Medulla oblongata (tissue), 1 donor: ENCODE results near the gene IMMT.
"Not testable (repeated sequence)": the region's sequence is repeated elsewhere in the genome, so short reads cannot be mapped to it uniquely, and the experiment has no call there.

Source experiments
- DNase-seq: peaks from one replicate; pipeline ENCODE4 v3.0.0-alpha.2; 2015; ENCODE audit errors: extremely low spot score

IMMT gene

DNA sequence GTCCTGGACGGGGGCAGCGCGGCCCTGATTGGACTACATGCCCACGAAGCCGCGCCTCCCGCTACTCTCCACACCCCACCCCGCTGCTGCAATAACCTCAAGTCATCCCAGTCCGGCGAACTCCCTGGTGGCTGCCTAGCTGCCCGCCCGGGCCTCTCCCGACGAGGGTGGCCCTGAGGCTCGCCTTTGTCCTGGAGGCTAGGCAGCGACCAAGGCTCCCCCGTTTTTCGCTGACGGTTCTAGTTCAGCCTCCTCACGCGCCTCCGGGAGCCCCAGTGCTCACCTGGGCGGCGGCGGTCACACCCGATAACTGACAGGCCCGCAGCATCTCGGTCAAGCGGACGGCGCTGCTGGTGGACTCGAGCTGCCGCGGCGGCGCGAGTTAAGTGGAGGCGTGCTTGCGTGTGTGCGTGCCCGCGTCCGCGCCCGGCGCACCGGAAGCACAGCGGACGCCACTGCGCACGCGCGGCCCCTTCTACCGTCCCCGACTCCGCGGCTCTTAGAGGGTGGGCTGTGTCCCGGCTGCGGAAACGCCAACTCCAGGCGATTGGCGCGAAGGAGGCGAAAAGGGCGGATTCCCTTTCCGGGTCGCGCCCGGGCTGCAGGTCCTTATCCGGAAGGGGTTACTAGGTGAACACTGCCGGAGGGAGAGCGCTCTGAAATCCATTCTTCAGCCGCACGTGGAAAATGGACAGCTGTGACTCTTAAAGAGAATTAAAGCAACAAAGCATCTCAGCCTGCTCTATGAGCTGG lies at the start of gene IMMT:
Gene IMMT (minus strand): TSS at position 408 of the 753 bp plus-strand sequence. CDS start 80 bp downstream, at position 328.
- peak; percentile 97 for DNase-seq

DNA sequence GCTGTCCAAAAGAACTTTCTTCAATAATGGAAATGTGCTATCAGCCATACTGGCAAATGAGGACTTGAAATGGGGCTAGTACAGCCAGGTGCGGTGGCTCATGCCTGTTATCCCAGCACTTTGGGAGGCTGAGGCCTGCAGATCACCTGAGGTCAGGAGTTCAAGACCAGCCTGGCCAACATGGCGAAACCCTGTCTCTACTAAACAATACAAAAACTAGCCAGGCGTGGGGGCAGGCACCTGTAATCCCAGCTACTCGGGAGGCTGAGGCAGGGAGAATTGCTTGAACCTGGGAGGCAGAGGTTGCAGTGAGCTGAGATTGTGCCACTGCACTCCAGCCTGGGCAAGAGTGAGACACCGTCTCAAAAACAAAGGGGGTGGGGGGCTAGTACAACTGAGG lies 49.5 kb upstream of the IMMT start:
- DNase-seq = not testable (repeated sequence)

DNA sequence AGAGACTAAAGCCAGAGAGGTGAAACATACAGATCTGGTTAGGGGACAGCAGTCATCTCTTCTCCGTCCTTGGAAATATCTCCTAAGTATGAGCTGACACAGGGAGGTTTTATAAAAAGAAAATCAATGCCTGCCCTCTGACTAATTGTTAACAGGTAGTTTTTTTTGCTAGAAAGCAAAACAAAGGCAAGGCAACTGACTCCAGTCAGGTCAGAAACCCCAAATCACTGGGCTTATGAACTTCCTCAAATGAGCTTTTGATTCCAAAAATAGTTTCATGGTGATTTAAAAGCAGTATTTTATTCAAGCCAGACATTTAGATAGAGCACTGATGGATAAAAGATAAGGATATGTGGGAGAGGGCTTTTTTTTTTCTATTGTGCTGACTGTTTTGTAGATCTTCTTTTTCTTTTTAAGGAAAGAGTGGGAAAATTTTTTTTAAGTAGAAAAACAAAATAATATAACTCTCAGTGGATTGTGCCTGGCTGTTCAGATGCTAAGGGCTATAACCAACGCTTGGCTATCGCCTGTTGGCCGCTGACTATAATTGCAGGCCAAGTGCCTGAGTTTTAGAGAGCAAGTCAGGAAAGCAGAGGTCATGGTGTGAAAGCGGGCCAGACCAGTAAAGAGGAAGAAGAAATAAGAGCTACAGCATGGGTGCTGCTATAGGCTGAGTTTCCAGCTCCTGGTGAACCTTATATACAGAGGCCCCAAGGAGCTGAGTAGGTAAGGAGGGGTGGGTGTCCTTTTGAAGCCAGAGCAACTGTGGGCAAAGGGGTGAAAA lies 48.9 kb upstream of the IMMT start:
- DNase-seq = no peak

DNA sequence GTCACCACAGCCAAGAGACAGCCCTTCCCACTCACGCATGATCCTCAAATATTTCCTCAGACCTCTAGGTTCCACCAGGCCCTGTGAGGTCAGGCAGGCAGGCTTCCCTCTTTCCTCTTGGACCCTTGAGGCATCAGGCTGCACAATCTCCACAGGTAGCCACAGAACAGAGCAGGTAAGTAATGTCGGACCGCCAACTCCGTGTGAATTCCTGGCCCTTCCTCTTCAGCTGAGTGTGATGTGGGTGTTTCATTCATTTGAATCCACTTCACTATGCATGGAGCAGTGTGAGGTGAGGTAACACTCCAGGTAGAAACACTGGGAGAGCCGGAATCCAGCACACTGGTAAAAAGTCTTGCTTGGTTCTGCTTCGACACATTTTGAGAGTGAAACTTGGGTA lies 48.0 kb upstream of the IMMT start:
- no peak for DNase-seq

DNA sequence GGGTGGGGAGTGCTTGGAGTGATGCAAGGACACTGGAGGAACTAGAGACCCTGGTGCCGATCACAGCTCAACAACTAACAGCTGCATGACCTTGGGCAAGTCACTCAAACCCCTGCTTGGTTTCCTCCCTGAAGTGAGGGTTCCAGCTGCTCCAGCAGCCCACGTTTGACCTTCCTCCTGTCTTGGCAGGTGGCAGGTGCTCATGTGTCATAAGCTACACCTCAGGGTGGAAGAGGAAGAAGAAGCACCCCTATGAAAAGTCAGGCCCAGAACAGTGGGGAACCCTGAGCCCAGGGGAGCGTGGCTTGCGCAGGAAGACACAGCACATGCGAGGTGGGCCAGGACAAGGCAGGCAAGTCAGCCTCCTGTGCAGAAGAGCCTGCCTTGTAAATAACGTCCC lies 46.3 kb upstream of the IMMT start:
- no peak for DNase-seq

DNA sequence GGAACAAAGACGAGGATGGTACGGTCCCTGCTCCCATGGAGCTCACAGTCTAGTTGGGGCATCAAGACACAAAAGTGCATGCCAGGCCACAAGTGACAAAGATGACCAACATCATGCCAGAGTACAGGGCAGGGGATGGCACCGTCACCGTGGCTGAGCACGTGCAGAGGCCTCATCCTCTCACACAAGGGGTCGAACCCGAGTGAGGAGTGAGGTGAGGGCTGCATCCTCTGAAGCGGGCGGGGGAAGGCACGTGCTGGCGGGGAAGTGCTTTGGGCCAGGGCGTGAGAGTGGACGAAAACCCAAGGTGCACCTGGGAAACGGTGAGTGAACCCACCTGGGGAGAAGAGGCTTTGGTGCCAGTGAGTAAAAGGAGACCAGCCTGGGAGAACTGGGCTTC lies 45.0 kb upstream of the IMMT start:
- no peak for DNase-seq

DNA sequence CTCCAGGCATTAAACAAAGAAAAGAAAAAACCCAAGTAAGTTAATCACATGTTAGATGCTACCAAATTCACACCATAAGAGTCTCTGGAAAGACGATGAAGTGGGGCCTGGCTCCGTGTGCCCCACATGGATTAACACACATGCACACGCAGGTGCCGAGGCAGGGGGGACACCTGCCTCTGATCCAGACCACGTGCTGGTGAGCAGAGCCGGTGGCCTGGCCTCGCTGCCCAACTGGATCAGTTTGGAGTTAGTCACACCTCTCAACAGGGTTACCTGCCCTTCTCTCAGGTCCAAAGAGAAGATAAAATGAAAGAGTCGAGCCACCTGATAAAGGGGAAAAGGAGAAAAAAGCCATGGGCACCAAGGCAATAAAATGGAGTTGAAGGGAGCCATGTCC lies 44.5 kb upstream of the IMMT start:
- no peak for DNase-seq

DNA sequence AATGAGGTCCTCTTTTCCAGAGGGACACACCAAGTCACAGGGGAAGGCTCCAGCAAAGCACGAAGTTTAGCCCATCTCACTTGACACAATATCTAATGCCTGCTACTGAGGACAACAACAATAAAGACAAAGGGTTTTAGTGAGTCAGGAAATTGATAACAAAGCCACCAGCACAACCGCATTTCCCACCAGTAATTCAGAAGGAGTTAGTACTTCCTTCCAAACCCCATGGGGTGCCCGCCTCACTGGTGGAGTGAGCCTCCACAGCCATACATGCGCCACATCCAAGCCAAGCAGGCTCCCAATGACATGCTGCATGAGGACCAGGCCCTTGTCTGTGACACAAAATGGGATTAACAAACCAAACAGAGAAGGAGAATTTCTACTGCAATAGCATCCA lies 44.1 kb upstream of the IMMT start:
- DNase-seq = no peak

DNA sequence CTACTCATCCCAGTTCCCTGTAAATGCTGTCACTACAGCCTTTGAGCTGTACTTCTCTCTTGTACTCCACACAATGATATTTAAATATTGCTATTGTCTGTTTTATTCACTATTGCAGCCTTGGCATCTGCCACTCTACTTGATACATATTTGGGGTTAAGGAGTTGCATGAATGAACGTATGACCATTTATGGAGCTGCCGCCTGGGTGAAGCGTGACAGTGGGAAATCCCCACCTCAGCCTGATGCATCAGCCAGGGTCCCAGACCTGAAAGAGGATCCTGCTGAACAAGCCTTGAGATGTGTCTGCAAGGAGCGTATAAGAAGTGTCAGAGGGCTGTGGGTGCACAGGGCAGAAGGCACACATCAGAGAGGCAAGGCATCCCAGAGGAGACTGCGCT lies 43.1 kb upstream of the IMMT start:
- DNase-seq = no peak

DNA sequence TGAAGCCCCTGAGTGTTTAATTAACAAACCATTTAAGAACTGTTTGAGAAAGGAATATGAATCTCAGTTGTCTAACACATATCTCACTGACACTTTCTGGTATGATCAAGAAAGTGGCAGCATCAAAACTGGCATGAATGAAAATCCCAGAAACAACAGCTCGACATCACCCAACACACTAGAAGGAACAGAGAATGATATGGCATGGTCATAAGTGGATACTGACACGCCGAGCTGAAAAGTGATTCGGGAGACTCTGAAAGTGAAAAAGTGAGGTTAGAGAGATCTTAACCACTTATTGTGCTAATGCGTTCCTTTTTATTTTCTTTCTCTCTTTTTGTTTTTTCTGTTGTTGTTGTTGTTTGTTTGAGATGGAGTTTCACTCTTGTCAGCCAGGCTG lies 41.9 kb upstream of the IMMT start:
- DNase-seq = no peak

DNA sequence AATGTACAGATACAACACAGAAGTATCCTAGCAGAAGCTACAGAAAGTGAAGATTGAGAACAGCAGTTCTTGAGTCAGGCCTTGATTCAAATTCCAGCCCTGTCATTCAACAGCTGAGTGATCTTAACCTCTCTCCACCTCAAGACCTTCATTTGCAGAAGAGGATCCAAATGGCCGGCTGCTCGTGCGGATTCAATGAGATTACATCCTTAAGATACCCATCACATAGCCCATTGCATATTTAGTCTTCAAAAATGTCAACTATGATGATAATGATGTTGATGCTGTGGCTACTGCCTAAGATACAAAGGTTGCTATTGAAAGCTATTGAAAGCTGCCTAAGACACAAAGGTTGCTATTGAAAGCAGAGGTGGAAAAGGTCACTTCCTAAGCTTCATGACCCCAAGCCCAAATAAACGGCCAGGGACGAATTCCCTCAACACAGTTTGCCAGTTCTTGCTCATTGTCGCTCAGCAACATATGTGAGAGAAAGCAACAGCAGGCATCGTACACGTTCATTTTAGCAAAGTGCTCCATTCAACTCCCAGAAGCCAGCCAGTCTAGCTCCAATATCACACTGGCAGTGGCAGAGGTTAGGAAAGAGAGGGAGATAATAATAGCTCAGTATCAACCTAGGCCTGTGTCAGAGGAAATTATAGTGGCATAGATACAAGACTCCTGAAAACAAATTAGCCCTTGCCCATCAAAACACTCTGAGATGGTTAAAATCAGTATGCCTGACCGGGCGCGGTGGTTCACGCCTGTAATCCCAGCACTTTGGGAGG lies 40.1 kb upstream of the IMMT start:
- no peak for DNase-seq

DNA sequence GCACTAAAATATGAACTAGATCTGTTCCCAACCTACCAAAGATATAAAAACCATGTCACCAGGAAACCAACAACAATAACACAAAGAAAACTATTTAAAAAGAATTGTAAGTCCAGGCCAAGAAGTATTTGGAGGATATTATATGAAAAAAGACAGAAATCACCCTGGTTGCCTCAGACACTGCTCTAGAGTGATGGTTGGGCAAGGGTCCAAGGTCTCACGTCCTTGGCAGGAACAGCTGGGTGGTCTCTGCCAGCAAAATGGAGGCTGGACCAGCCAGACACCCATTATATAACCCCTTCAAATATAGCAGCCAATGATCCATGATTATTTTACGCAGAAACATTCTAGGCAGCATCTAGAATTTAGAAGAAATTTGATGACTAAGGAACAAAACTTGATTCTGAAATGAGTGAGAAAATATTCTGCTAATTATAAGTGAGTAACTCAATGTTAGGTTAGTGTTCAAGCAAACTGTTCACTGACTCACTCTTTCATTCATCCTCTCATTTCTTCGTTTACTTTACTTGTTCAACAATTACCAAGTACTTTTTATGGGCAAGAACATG lies 39.4 kb upstream of the IMMT start:
- DNase-seq = no peak

DNA sequence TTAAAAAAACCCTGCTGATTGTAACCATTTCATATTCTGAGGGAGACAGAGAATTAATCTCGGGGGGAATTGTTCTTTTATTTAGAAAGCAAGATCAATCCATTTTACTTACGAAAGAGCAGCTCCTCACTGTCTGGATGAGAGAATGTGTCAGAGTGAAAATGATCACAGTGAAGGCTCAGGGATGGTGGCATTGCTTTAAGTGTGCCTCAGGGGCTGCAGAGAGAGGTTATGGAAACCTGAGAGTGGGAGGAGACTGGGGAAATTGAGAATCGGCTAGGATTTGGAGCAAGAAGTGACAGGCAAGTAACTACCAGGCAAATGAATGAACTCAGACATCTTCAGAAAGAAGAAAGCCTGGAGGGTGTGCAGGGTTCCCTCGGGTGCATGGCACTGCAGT lies 38.2 kb upstream of the IMMT start:
- no peak for DNase-seq

DNA sequence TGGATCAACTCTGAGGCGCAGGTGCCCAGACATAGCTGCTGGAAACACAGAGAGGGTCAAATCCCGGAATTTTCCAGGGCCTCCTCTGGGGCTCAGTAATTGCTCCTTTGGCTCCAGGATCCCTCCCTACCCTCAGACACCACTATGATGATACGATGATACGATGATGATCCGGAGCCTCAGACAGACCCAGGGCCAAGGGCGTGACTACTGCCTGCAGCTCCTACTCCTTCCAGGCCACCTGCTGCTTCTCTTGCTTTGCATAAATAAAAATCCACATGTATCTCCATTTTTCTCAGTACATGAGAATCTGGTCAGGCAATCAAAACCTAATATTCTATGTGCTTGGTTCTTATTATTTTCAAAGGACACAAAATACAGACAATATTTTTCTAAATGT lies 37.6 kb upstream of the IMMT start:
- no peak for DNase-seq

DNA sequence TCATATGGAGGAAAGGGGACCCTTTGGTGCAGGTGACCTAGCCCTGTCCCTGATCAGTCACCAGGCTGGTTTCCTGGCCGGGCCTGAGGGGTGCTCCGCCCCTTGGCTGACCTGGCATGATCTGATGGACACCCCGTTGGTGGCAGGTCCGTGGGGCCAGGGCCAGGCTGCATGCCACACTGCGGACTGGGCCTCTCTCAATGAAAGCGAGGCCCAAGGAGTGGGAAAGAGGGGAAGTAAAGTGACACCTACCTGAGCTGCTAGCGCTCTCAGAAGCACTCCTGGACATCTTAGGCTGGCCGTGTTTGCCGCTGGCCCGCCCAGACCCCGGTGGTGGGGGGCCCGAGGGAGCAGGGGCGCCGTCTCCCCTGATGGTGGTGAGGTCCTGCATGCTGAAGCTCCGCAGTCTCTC lies 37.1 kb upstream of the IMMT start:
- no peak for DNase-seq

DNA sequence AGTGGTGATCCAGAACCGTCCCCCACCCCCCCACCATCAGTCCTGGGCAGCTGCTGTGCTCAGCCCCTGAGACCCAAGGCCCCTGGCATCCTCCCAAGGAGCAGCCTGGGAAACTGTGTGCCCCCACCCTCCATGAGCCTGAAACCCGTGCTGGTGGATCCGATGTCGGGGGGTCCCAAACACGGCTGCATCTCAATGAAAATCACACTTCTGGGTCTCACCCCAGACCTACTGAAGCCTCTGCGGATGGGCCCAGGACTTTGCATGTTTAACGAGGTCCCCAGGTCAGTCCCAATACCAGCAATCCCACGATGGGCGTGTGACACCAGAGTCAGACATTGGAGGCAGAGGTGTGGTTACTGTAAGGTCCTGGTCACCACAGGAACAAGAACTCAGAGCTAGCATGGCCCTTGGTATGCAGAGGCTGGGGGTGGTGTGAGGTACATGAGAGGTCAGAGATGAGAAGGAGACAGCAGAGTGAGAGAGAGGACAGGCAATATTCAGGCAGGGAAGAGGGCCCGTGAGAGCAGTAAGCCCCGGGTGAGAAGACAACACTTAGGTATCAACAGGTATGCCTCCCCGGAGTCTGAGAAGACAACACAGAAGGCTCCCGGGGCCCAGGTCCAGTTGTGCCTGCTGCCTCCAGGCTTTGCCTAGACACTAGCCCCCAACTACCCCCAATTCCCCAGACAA lies 36.6 kb upstream of the IMMT start:
- no peak for DNase-seq

DNA sequence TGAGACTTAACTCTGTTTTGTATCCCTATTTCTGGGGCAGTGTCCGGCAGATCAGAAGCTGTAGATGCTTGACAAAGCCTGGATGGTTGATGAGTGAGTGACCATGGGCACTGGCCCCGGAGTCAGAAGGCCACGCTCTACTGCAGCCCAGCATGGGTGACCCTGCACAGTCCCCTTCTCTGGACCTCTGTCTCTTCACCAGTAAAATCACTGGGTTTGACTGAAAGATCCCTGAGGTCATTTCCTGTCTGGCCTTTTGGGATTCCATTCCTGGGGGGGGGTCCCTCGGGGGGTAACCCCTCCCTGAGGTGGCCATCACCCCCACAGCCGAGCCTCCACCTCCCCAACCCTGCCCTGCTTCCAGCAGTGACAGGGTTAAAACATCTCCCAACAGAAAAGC lies 35.7 kb upstream of the IMMT start:
- DNase-seq = no peak

DNA sequence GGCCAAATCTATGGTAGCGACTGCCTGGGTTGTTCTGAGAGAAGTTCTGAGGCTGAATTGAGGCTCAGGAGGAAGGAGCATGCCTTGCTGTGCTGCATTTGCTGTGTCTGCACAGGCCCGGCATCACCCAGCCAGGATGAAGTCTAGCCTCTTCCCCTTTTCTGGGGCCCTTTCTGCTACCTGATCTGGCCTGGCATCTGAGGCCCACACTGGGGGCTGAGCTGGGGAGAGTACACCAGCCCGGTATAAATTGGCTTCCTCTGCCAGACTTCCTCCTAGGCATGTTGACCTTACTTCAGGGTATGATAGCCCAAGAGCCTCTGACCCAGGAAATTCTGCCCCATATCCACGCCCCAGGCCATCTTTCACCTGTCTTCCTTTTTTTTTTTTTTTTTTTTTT lies 34.0 kb upstream of the IMMT start:
- DNase-seq = no peak

DNA sequence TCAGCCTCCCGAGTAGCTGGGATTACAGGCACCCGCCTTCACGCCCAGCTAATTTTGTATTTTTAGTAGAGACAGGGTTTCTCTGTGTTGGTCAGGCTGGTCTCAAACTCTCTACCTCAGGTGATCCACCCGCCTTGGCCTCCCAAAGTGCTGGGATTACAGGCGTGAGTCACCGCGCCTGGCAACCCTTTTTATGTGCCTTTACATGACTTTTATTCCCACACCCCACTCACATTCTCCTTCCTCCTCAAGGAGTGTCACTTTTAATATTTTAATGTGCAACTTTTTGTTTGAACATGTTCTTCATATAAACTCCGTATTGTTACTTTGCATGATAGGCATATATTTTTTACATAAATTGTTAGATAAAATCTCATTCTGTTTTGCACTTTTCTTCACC lies 33.3 kb upstream of the IMMT start:
- not testable (repeated sequence) for DNase-seq

DNA sequence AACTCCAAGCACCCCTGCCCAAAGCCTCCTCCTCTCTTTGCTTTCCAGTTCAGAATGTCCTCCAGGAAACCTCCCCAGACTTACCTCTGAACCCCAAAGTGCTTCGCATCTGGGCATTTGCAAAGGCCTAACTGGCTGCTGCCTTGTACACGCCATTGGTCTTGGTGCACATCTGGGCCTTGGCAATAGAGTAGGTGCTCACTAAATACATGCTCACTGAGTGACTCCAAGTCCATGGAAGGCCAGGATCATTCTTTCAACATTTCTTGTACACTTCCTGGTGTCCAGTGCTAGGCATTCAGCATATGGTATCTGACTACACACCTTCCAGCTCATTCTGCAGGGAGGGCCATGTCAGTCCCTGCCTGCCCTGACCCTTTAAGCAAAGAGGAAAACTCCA lies 32.4 kb upstream of the IMMT start:
- no peak for DNase-seq

DNA sequence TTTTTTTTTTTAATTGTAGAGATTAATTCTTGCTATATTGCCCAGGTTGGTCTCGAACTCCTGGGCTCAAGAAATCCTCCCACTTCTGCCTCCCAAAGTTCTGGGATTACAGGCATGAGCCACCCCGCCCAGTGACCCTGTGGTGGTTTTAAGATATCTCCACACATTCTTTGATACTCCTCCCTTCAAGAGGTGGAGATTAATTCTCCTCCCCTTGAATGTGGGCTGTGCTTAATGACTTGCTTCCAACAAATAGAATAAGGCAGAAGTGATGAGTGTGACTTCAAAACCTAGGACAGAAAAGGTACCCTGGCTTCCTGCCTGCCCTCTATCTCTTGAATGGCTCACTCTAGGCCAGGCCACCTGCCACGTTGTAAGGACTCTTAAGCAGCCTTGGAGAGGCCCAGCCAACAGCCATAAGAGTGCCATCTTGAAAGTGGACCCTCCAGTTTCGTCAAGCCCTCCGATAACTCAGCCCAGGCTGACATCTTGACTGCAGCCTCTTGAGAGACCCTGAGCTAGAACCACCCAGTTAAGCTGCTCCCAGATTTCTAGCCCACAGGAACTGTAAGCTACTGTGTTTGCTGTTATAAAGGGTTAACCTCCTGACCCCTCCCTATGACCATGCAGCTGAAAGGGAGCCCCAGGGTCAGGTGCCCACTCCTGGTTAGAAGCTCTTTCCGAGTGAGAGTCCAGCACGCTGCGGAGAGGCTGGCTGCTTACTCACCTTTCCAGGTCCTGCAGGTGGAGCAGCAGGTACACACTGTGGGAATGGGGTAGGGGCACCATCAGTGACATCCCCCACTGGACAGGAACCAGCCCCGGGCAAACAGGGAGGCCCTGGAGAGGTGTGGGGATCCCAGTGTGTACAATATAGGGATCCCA lies 31.6 kb upstream of the IMMT start:
- no peak for DNase-seq
